ENCODE data around the gene PRDX5. TPM values are rescaled to one million over a fixed set of nuclear protein-coding genes. Genes with fewer than 3 reads are reported as not detected.

Gene PRDX5
- total and polyA plus RNA-seq, 9 of the 15 experiments (the other 6 are each of a cell fraction or from before 2014, with no cell fraction given), result 40.8 to 327 (median 204) TPM

DNA sequence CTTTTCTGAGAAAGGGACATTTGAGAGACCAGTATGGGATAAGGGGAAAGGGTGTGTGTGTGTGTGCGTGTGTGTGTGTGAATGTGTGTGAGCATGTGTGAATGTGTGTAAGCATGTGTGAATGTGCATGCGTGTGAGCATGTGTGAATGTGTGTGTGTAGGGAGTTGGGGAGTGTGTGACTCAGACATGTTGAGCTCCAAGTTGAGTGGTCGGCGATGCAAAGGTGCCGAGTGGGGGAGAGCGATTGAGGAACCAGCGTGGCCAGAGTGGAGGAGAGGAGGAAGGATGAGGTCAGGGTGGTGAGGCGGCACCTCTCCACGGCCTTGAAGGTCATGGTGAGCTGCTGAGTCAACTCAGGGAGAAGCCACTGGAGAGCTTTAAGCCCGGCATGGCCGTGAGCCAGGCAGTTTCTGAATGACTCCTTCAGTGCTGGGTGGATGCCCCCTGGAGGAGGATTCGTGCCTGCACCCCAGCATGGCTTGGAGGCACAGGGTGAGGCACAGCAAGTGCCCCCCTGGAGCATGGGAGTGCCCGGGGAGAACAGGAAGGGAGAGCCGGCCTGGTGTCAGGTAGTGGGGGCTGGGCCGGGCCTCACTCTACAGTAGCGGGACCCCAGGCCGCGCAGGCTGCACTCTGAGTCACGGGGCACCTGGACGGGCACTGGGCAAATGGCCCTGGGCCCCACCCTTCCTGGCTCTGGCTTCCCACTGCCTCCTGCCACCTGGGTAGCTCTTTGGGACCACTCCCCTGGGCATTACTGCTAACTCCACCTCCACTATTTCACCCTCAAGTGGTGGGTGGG lies 13.8 kb downstream of the PRDX5 start (continued):
- TF ChIP-seq, protein P1, sequence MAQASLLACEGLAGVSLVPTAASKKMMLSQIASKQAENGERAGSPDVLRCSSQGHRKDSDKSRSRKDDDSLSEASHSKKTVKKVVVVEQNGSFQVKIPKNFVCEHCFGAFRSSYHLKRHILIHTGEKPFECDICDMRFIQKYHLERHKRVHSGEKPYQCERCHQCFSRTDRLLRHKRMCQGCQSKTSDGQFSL (CRISPR knock-in tag; IDR thresholded peaks at IDR 0.05), result peak; percentile 46; the same call in 1 of the 2 replicates
- TF ChIP-seq, protein P1 (tag; IDR thresholded peaks at IDR 0.05), result no peak; a peak in 1 of 4 replicates
- TF ChIP-seq JUN (IDR thresholded peaks at IDR 0.05; ENCODE audit: borderline replicate concordance, low read depth, low read length), result peak; percentile 66; the same call in 1 of the 2 replicates
- 0 out of 2 replicates have a peak, but pooled peaks have one; percentile 21 for TF ChIP-seq JUN (CRISPR knock-in tag; IDR thresholded peaks at IDR 0.05; ENCODE audit: borderline replicate concordance)
- peak; percentile 49; the same call in 1 of the 2 replicates for TF ChIP-seq MYNN (IDR thresholded peaks at IDR 0.05)
- TF ChIP-seq MYNN (CRISPR knock-in tag; IDR thresholded peaks at IDR 0.05), result no peak
- TF ChIP-seq, protein P2, sequence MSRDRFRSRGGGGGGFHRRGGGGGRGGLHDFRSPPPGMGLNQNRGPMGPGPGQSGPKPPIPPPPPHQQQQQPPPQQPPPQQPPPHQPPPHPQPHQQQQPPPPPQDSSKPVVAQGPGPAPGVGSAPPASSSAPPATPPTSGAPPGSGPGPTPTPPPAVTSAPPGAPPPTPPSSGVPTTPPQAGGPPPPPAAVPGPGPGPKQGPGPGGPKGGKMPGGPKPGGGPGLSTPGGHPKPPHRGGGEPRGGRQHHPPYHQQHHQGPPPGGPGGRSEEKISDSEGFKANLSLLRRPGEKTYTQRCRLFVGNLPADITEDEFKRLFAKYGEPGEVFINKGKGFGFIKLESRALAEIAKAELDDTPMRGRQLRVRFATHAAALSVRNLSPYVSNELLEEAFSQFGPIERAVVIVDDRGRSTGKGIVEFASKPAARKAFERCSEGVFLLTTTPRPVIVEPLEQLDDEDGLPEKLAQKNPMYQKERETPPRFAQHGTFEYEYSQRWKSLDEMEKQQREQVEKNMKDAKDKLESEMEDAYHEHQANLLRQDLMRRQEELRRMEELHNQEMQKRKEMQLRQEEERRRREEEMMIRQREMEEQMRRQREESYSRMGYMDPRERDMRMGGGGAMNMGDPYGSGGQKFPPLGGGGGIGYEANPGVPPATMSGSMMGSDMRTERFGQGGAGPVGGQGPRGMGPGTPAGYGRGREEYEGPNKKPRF (IDR thresholded peaks at IDR 0.05; ENCODE audit: low read depth, low read length), result no peak
- TF ChIP-seq, protein P3, sequence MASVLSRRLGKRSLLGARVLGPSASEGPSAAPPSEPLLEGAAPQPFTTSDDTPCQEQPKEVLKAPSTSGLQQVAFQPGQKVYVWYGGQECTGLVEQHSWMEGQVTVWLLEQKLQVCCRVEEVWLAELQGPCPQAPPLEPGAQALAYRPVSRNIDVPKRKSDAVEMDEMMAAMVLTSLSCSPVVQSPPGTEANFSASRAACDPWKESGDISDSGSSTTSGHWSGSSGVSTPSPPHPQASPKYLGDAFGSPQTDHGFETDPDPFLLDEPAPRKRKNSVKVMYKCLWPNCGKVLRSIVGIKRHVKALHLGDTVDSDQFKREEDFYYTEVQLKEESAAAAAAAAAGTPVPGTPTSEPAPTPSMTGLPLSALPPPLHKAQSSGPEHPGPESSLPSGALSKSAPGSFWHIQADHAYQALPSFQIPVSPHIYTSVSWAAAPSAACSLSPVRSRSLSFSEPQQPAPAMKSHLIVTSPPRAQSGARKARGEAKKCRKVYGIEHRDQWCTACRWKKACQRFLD (CRISPR knock-in tag; IDR thresholded peaks at IDR 0.05), result peak; percentile 62; the same call in 1 of the 2 replicates
- peak; percentile 94 for TF ChIP-seq OTX1 (CRISPR knock-in tag; IDR thresholded peaks at IDR 0.05)
- no peak for TF ChIP-seq HCFC1 (IDR thresholded peaks at IDR 0.05; ENCODE audit: low read depth, low read length)
- 0 out of 2 replicates have a peak, but pooled peaks have one; percentile 35 for TF ChIP-seq ZNF766 (CRISPR knock-in tag; conservative IDR thresholded peaks at IDR 0.05)
- peak; percentile 81 for TF ChIP-seq NFE2 (IDR thresholded peaks at IDR 0.05; ENCODE audit: low read depth)
- TF ChIP-seq, protein P4, sequence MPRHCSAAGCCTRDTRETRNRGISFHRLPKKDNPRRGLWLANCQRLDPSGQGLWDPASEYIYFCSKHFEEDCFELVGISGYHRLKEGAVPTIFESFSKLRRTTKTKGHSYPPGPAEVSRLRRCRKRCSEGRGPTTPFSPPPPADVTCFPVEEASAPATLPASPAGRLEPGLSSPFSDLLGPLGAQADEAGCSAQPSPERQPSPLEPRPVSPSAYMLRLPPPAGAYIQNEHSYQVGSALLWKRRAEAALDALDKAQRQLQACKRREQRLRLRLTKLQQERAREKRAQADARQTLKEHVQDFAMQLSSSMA (CRISPR knock-in tag; IDR thresholded peaks at IDR 0.05), result no peak
- no peak for TF ChIP-seq ZNF830 (CRISPR knock-in tag; IDR thresholded peaks at IDR 0.05)
- TF ChIP-seq, protein P5, sequence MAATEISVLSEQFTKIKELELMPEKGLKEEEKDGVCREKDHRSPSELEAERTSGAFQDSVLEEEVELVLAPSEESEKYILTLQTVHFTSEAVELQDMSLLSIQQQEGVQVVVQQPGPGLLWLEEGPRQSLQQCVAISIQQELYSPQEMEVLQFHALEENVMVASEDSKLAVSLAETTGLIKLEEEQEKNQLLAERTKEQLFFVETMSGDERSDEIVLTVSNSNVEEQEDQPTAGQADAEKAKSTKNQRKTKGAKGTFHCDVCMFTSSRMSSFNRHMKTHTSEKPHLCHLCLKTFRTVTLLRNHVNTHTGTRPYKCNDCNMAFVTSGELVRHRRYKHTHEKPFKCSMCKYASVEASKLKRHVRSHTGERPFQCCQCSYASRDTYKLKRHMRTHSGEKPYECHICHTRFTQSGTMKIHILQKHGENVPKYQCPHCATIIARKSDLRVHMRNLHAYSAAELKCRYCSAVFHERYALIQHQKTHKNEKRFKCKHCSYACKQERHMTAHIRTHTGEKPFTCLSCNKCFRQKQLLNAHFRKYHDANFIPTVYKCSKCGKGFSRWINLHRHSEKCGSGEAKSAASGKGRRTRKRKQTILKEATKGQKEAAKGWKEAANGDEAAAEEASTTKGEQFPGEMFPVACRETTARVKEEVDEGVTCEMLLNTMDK (IDR thresholded peaks at IDR 0.05; ENCODE audit: borderline replicate concordance, insufficient read depth, low read depth, low read length, poor library complexity, severe bottlenecking), result peak; percentile 69
- no peak for TF ChIP-seq HNRNPK (IDR thresholded peaks at IDR 0.05; ENCODE audit: low read depth, low read length, poor library complexity, severe bottlenecking)
- no peak for TF ChIP-seq KLF1 (tag; IDR thresholded peaks at IDR 0.05)
- TF ChIP-seq ATF7 (IDR thresholded peaks at IDR 0.05), result peak; percentile 87
- TF ChIP-seq HIVEP1 (CRISPR knock-in tag; IDR thresholded peaks at IDR 0.05), result no peak
- no peak for TF ChIP-seq NFE2L1 (tag; IDR thresholded peaks at IDR 0.05; ENCODE audit: borderline replicate concordance, low read depth)
